Fibroblast of lung (primary cell): ENCODE data around the gene MAP1LC3A.

Experiments used
- CTCF ChIP-seq, 2 donors: IDR thresholded peaks in 1 of 2; conservative IDR thresholded peaks in 1 of 2; 1 replicate in 1 of 2; 2 replicates in 1 of 2; pipeline ENCODE4 v1.5.1; 2011 to 2012; ENCODE audit warnings: low read length in 2 of 2, control low read depth in 1 of 2, inconsistent platforms in 1 of 2, low read depth in 1 of 2, mild to moderate bottlenecking in 1 of 2
- EZH2 ChIP-seq: IDR thresholded peaks from 2 replicates; pipeline ENCODE4 v1.5.1; 2012; ENCODE audit warnings: low read length, control low read depth, mild to moderate bottlenecking; ENCODE audit errors: missing control alignments

- TF ChIP-seq CTCF (conservative IDR thresholded peaks at IDR 0.05 in 1 of 2, IDR thresholded peaks at IDR 0.05 in 1 of 2; ENCODE audit: low read depth in 1 of 2, low read length in 2 of 2) (no peak), EZH2 (no peak)
Measured at GRCh38 chr20:34543463-34544056, 15.0 kb upstream of the MAP1LC3A start.
